GM20431 (cell line): ENCODE measurements around the gene VTA1.
"Not testable (repeated sequence)": the region's sequence is repeated elsewhere in the genome, so short reads cannot be mapped to it uniquely, and the experiment has no call there.

Experiments used
- in situ Hi-C: fragments of 300-500 bp; cut with MseI, MboI; formaldehyde crosslinking; loops from one replicate; pipeline ENCODE4 v1.15.0; 2020; ENCODE audit warnings: low sequenced_read_pairs; ENCODE audit not compliant: unreplicated experiment

Gene VTA1

GRCh38 chr6:142167071-142167470 lies 20.0 kb downstream of the VTA1 start:
- in situ Hi-C loops: no loop called here

- in situ Hi-C loops: no loop called here
Measured at GRCh38 chr6:142167486-142167885, 20.4 kb downstream of the VTA1 start.

- in situ Hi-C loops: no loop called here
Measured at GRCh38 chr6:142171351-142171750, 24.3 kb downstream of the VTA1 start.

GRCh38 chr6:142172758-142173157 lies 25.7 kb downstream of the VTA1 start:
- in situ Hi-C loops: no loop called here

- in situ Hi-C loops: no loop called here
Measured at GRCh38 chr6:142173980-142174379, 26.9 kb downstream of the VTA1 start.

- in situ Hi-C loops: no loop called here
Measured at GRCh38 chr6:142174703-142175102, 27.6 kb downstream of the VTA1 start.

DNA sequence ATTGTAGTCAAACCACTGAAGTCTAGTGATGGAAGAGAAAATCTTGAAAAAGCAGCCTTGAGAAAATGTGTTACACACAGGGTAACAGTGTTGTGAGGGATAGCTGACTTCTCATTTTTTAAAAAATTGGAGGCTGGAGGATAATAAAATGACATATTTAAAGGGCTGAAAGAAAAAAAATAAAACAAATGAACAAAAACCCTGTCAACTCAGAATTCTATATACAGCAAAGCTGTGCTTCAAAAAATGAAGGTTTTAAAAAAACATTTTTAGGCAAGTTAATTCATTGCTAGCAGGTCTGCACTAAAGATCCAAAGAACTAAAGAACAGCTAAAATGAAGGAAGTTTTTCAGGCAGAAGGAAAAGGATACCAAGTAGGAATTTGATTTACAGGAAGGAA lies 31.1 kb downstream of the VTA1 start:
- in situ Hi-C loops: no loop called here

GRCh38 chr6:142182004-142182403 lies 34.9 kb downstream of the VTA1 start:
- in situ Hi-C loops: no loop called here

GRCh38 chr6:142183351-142183750 lies 36.3 kb downstream of the VTA1 start:
- in situ Hi-C loops: no loop called here

DNA sequence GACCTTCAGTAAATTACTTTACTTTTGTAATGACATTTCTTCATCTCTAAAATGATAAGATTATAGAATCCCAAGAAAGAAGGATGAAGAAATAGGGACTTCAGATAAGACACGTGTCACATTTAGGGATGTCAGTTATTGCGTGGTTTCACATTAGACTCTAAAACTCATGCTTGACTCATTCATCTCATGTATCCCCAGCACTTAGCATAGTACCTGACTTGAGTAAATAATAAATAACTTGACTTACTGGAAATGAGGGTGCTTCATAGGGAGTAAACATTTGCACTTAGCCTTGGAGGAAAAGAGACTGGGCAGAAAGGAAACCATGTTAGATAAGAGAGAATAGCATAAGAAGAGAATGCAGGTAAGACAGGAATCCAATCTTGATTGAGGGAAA lies 37.2 kb downstream of the VTA1 start:
- in situ Hi-C loops: no loop called here

GRCh38 chr6:142185641-142186040 lies 38.6 kb downstream of the VTA1 start:
- in situ Hi-C loops: no loop called here

- in situ Hi-C loops: no loop called here
Measured at GRCh38 chr6:142187209-142187608, 40.1 kb downstream of the VTA1 start.

GRCh38 chr6:142188341-142188740 lies 41.3 kb downstream of the VTA1 start:
- in situ Hi-C loops: not testable (repeated sequence)

DNA sequence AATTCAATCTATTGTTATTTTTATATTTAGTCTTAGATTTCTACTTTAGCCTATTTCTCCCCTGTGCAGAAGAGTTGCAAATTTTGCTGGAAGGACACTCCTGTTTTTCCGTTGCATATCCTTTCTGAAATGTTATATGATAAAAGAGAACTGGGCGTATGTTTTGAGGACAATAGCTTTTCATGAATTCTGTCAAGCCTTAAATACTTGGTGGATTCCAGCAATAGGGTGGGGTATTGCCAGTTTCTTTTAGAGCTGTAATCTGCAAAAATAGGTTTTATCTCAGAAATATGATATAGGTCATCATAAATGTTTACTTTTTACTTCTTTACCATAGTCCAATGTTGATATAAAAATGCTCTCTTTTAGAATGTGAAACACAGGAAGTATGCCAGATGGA lies 42.0 kb downstream of the VTA1 start:
- in situ Hi-C loops: no loop called here

DNA sequence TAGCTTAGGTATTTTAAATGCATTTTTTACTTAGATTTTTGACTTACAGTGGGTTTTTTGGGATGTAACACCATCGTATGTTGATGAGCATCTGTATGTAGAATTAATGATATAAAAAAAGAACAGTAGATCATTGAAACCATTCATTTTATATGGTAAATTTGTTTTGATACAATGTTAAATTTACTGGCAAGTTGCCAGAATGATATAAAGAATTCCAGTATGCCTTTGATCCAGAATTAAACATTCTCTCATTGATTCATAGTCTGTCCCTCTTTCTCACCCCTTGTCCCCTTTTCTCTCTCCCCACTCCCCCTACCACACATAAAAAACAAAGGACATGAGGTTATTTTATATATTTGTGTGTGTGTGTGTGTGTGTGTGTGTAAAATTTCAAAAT lies 45.3 kb downstream of the VTA1 start:
- in situ Hi-C loops: no loop called here

DNA sequence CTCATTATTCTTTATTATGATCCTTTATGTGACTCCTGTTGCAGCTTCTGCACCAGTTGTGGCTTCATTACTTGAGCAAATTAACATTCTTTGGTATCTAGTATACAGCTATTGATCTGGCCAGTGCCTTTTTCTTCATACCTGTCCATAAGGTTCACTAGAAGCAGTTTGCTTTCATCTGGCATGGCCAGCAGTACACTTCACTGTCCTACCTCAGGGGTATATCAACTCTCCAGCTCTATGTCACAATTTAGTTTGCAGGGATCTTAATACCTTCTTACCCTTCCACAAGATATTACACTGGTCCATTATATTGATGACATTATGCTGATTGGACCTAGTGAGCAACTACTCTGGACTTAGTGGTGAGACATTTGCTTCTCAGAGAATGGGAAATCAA lies 46.6 kb downstream of the VTA1 start:
- in situ Hi-C loops: no loop called here

DNA sequence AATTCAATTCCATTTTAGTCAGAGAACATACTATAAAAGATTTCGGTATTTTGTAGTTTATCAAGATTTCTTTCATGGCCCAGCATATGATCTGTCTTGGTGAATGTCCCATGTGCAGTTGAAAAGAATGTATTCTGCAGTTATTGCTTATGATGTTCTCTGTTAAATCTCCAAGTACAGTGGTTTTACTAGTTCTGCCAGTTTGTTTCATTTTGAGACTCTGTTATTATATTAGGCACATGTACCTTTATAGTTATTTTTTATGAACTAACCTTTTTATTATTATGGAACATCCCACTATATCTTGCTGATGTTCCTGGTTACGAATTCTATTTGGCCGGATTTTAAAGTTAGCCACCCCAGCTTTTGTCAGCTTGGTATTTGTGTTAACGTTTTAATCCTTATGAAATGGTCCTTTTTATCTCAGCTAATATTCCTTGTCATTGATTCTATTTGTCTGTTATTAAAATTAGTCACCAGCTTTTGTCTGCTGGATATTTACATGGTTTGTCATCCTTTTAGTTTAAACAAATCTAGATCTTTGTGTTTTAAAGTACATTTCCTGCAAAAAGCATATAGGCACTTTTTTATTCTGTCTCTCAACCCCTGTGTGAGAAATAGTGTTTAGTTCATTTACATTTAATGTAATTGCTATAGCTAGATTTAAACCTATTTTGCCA lies 48.9 kb downstream of the VTA1 start:
- in situ Hi-C loops: no loop called here

DNA sequence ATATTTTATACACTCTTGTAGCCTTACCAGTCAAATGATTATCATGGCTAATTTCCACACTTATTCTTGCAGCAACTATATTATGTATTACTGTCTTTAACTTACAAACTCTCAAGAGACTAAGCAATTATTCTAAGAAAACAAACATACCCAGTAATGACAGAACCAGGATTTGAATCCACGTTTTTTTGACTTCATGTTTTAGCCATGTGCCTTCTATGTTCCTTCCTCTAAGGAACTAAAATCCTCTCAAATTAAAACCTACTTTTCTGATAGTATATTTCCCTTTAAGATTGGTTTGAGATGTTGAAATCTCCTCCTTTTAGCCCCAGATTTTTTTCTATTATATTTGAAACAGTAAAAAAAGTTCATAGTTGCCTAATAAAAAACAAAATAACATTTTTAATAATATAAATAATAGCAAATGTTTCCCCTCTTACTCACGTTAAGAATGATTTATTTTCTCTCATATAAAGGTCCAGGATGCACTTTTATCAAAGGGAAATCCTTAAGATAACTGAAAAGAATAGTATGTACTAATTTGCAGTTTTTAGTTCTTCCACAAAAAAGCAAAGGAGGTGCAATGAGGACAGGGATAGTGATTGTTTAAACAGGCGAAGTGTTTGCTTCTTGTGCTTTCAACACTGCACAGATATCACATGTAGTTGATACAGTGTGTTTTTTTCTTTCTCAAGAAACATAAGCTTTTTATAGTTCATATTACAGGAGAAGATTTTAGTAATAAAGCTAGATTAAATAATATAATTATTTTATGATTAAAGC lies 54.0 kb downstream of the VTA1 start:
- in situ Hi-C loops: no loop called here

DNA sequence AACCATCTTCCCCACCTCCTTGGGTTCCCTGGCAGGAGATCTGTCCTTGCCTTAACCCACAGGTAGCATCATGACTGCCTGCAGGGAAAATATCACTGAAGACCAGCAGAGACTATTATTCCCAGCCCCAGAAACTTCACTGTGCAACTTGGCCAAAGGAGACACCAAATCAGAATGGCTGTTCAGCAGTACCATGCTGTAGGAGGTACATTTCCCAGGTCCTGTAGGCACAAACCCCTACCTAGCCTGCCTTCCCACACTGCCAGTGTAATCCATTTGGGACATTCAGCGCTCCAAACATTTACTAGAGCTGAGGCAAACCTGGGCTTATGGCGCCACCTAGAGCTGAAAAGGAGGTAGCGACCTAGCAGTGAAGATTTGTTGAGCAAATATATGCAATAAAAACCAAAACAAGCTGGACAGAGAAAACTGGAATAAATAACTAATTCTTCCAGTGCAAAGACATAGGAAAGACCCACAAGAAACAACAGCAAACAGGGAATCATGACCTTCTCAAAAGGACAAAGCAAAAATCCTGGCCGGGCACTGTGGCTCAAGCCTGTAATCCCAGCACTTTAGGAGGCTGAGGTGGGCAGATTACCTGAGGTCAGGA lies 60.3 kb downstream of the VTA1 start:
- in situ Hi-C loops: no loop called here

DNA sequence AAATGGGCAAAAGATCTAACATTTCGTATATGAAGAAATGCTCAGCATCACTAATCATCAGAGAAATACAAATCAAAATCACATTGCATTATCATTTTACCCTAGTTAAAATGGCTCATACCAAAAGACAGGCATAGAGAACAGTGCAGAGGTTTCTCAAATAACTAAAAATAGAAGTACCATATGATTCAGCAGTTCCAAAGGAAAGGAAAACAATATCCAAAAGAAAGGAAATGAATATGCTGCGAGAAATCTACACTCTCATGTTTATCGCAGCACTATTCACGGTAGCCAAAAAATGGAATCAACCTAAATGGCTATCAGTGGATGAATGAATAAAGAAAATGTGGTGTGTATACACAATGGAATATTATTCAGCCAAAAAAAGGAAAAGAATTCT lies 63.5 kb downstream of the VTA1 start:
- in situ Hi-C loops: no loop called here

GRCh38 chr6:142213402-142213801 lies 66.3 kb downstream of the VTA1 start:
- in situ Hi-C loops: no loop called here
